Left lung (tissue), 10 donors: ENCODE measurements around the gene TMC3. TPM values are rescaled to one million over a fixed set of nuclear protein-coding genes. Genes with fewer than 3 reads are reported as not detected.

Source experiments
- ATAC-seq: fragments of 200-7000 bp; cut with Tn5 transposase; one replicate; pipeline ENCODE4 v1.9.1; 2020; ENCODE audit warnings: moderate library complexity
- DNase-seq, 4 donors: peaks; one replicate each; pipeline ENCODE4 v3.0.0-alpha.2; 2013 to 2020
- H3K27ac ChIP-seq, 2 donors: fragments of 200-600 bp; sonication (generic) in 1 of 2; one replicate each; pipeline versions ENCODE4 v1.5.0 to v1.8.0; 2020 to 2021
- H3K27me3 ChIP-seq, 2 donors: fragments of 200-600 bp; sonication (generic) in 1 of 2; one replicate each; pipeline versions ENCODE4 v1.5.0 to v1.8.0; 2020 to 2021
- H3K36me3 ChIP-seq, 2 donors: fragments of 200-600 bp; sonication (generic) in 1 of 2; one replicate each; pipeline versions ENCODE4 v1.5.0 to v1.8.0; 2020 to 2021
- H3K4me1 ChIP-seq, 2 donors: fragments of 200-600 bp; one replicate each; pipeline ENCODE4 v1.8.0; 2021
- H3K4me3 ChIP-seq, 2 donors: fragments of 200-600 bp; sonication (generic) in 1 of 2; one replicate each; pipeline versions ENCODE4 v1.5.0 to v1.8.0; 2020 to 2021; ENCODE audit warnings: mild to moderate bottlenecking in 1 of 2
- H3K9me3 ChIP-seq, 2 donors: fragments of 200-600 bp; sonication (generic) in 1 of 2; one replicate each; pipeline versions ENCODE4 v1.5.0 to v1.8.0; 2020 to 2021
- CTCF ChIP-seq, 2 donors: fragments of 200-600 bp; sonication (generic) in 1 of 2; IDR thresholded peaks; one replicate each; pipeline versions ENCODE4 v1.5.0 to v1.8.0; 2021; ENCODE audit warnings: antibody characterized with exemption in 2 of 2
- intact Hi-C, 2 donors: fragments of 100-400 bp; cut with DNase I; formaldehyde crosslinking; loops; one replicate each; pipeline versions ENCODE4 v1.11.2 to v1.14.2; 2022
- polyA plus RNA-seq, 6 donors: library from polyadenylated mRNA; unstranded; fragments of 120-200 nt; gene quantifications; one replicate each; pipeline ENCODE4 v1.2.1, GENCODE V29; 2013; ENCODE audit not compliant: insufficient read length in 6 of 6
- total RNA-seq, 2 donors: library from RNA; stranded (reverse); fragmentation: NEBNext Ultra II Directional; extraction: Animal tissue kit (Norgen Biotek cat#: 25700); gene quantifications; one replicate each; pipeline ENCODE4 v1.2.1, GENCODE V29; 2021
- donor health status: DM: no; HTN: yes; CAD: no.
- donor health status: DM: no; HTN: no; CAD: no.

TMC3 gene
- total and polyA plus RNA-seq, 8 donors, result 0.14 to 0.31 (median 0.25) TPM; not detected in 2

GRCh38 chr15:81339851-81340250 lies 34.2 kb downstream of the TMC3 start:
- no peak for TF ChIP-seq CTCF (IDR thresholded peaks at IDR 0.05)
- ATAC-seq, result no peak
- intact Hi-C loops, result loop anchor here in 1 of 2 donors (5.0 kb wide), 1 partner anchor 63 kb away; no protein-coding TSS in a partner anchor
- Histone ChIP-seq H3K9me3 (no peaks in the 10 kb centered on the region), H3K36me3 (no peaks in the 10 kb centered on the region), H3K4me1 (peaks cover 9 to 11% of the 10 kb centered on the region in 2 donors), H3K27ac (no peak overlapping the region), H3K4me3 (no peak overlapping the region), H3K27me3 (no peaks in the 10 kb centered on the region)
- DNase-seq, result no peak

GRCh38 chr15:81339321-81339720 lies 34.7 kb downstream of the TMC3 start:
- ATAC-seq (no peak), DNase-seq (no peak)
- no peak for TF ChIP-seq CTCF (IDR thresholded peaks at IDR 0.05)
- no peak overlapping the region for H3K27ac ChIP-seq
- peaks cover 9 to 11% of the 10 kb centered on the region in 2 donors for H3K4me1 ChIP-seq
- H3K4me3 ChIP-seq, result no peak overlapping the region
- no peaks in the 10 kb centered on the region for H3K27me3 ChIP-seq
- H3K36me3 ChIP-seq, result no peaks in the 10 kb centered on the region
- intact Hi-C loops, result loop anchor here in 1 of 2 donors (5.0 kb wide), 1 partner anchor 62 kb away; no protein-coding TSS in a partner anchor
- H3K9me3 ChIP-seq, result no peaks in the 10 kb centered on the region

GRCh38 chr15:81338170-81339007 lies 35.6 kb downstream of the TMC3 start:
- no peak for DNase-seq

GRCh38 chr15:81337713-81338157 lies 36.3 kb downstream of the TMC3 start:
- peak; percentile 17 for ATAC-seq
- Histone ChIP-seq H3K27me3 (no peaks in the 10 kb centered on the region), H3K4me1 (peaks cover 9 to 11% of the 10 kb centered on the region in 2 donors), H3K4me3 (no peak overlapping the region), H3K36me3 (no peaks in the 10 kb centered on the region), H3K9me3 (no peaks in the 10 kb centered on the region), H3K27ac (peak overlapping the region in 1 of 2 donors; percentile 36)
- intact Hi-C loops, result loop anchor here in 1 of 2 donors (5.0 kb wide), 1 partner anchor 60 kb away; no protein-coding TSS in a partner anchor
- DNase-seq, result no peak
- no peak for TF ChIP-seq CTCF (IDR thresholded peaks at IDR 0.05)

More at GRCh38 chr15:81338170-81339007, 35.6 kb downstream of the TMC3 start:
- intact Hi-C loops, result loop anchor here in 1 of 2 donors (5.0 kb wide), 1 partner anchor 61 kb away; no protein-coding TSS in a partner anchor
- H3K4me3 ChIP-seq, result no peak overlapping the region
- ATAC-seq, result peak; percentile 60
- peak overlapping the region in 1 of 2 donors; percentile 36 for H3K27ac ChIP-seq
- H3K36me3 ChIP-seq, result no peaks in the 10 kb centered on the region
- H3K4me1 ChIP-seq, result peaks cover 9 to 11% of the 10 kb centered on the region in 2 donors
- TF ChIP-seq CTCF (IDR thresholded peaks at IDR 0.05), result no peak
- no peaks in the 10 kb centered on the region for H3K27me3 ChIP-seq
- H3K9me3 ChIP-seq, result no peaks in the 10 kb centered on the region

GRCh38 chr15:81337241-81337640 lies 36.8 kb downstream of the TMC3 start:
- Histone ChIP-seq H3K36me3 (no peaks in the 10 kb centered on the region), H3K4me1 (peaks cover 9 to 11% of the 10 kb centered on the region in 2 donors), H3K4me3 (no peak overlapping the region), H3K27ac (no peak overlapping the region), H3K27me3 (no peaks in the 10 kb centered on the region), H3K9me3 (no peaks in the 10 kb centered on the region)
- no peak for TF ChIP-seq CTCF (IDR thresholded peaks at IDR 0.05)
- DNase-seq (no peak), ATAC-seq (no peak)
- intact Hi-C loops, result loop anchor here in 1 of 2 donors (5.0 kb wide), 1 partner anchor 60 kb away; no protein-coding TSS in a partner anchor
